SK-N-SH (cell line): ENCODE measurements around the gene DECR2. TPM values are rescaled to one million over a fixed set of nuclear protein-coding genes. Genes with fewer than 3 reads are reported as not detected.

Source experiments
- CTCF ChIA-PET: fragments of 300-600, 350-600 bp; formaldehyde crosslinking; extraction: SDS; loops from one replicate; lab custom pipeline; 2021; lab: Yijun Ruan, JAX
- POLR2A ChIA-PET: fragments of 350-600 bp; sonication (Branson Sonifier 250); formaldehyde crosslinking; extraction: SDS; loops from one replicate; lab custom pipeline; 2020; ENCODE audit warnings: antibody characterized with exemption, inconsistent platforms; lab: Yijun Ruan, JAX
- DNase-seq: peaks from one replicate; pipeline ENCODE4 v3.0.0; 2012
- H2AFZ ChIP-seq: fragments of 200-600 bp; sonication (generic); 2 replicates; pipeline ENCODE4 v1.8.1; 2016; ENCODE audit warnings: antibody characterized with exemption, mild to moderate bottlenecking, low read depth
- H3F3A ChIP-seq: fragments of 200-600 bp; sonication (generic); replicated peaks from 2 replicates; pipeline ENCODE3; 2016; ENCODE audit warnings: antibody characterized with exemption, mild to moderate bottlenecking; ENCODE audit not compliant: insufficient read depth
- H3K27ac ChIP-seq, 2 experiments: fragments of 200-500 bp in 1 of 2; fragments of 200-600 bp in 1 of 2; sonication (Bioruptor generic) in 1 of 2; sonication (generic), shearing (Covaris generic) in 1 of 2; 2 replicates each; pipeline versions ENCODE4 v1.5.1 to v1.6.1; 2014 to 2016; ENCODE audit warnings: low read depth in 2 of 2, inconsistent platforms in 1 of 2, low read length in 1 of 2, mild to moderate bottlenecking in 1 of 2, mixed read lengths in 1 of 2
- H3K27me3 ChIP-seq: fragments of 200-600 bp; sonication (generic), shearing (Covaris generic); 2 replicates; pipeline ENCODE4 v1.6.1; 2016; ENCODE audit warnings: mixed run types; ENCODE audit not compliant: insufficient read depth
- H3K36me3 ChIP-seq, 2 experiments: fragments of 200-500 bp in 1 of 2; fragments of 200-600 bp in 1 of 2; sonication (Bioruptor generic) in 1 of 2; sonication (generic) in 1 of 2; replicated peaks in 1 of 2; 2 replicates each; pipeline versions ENCODE3 to v1.5.1; 2014 to 2016; ENCODE audit warnings: low read length in 1 of 2, mild to moderate bottlenecking in 1 of 2; ENCODE audit not compliant: insufficient read depth in 2 of 2, control insufficient read depth in 1 of 2
- H3K4me1 ChIP-seq, 2 experiments: fragments of 200-500 bp in 1 of 2; fragments of 200-600 bp in 1 of 2; sonication (Bioruptor generic) in 1 of 2; sonication (generic), shearing (Covaris generic) in 1 of 2; 2 replicates each; pipeline versions ENCODE4 v1.5.1 to v1.6.1; 2014 to 2016; ENCODE audit warnings: low read depth in 1 of 2, low read length in 1 of 2, mixed run types in 1 of 2; ENCODE audit not compliant: insufficient read depth in 2 of 2, control insufficient read depth in 1 of 2
- H3K4me2 ChIP-seq: fragments of 200-600 bp; sonication (generic), shearing (Covaris generic); 2 replicates; pipeline ENCODE4 v1.6.1; 2017; ENCODE audit warnings: mixed run types
- H3K4me3 ChIP-seq, 2 experiments: fragments of 200-500 bp in 1 of 2; fragments of 200-600 bp in 1 of 2; sonication (Bioruptor generic) in 1 of 2; sonication (generic), shearing (Covaris generic) in 1 of 2; 2 replicates each; pipeline versions ENCODE4 v1.5.1 to v1.8.1; 2014 to 2016; ENCODE audit warnings: low read depth in 2 of 2, inconsistent platforms in 1 of 2, low read length in 1 of 2, mild to moderate bottlenecking in 1 of 2, mixed read lengths in 1 of 2, moderate library complexity in 1 of 2
- H3K79me2 ChIP-seq: fragments of 200-600 bp; sonication (generic); 2 replicates; pipeline ENCODE4 v1.8.1; 2017; ENCODE audit warnings: mild to moderate bottlenecking; ENCODE audit not compliant: insufficient read depth
- H3K9ac ChIP-seq: fragments of 200-600 bp; sonication (generic); 2 replicates; pipeline ENCODE4 v1.6.1; 2017; ENCODE audit warnings: mixed run types
- H3K9me2 ChIP-seq: fragments of 200-600 bp; sonication (generic); 2 replicates; pipeline ENCODE4 v1.6.1; 2017; ENCODE audit warnings: mixed run types
- H3K9me3 ChIP-seq: fragments of 200-600 bp; sonication (generic); 2 replicates; pipeline ENCODE4 v1.6.1; 2017; ENCODE audit warnings: mixed run types, mild to moderate bottlenecking, moderate library complexity
- H4K20me1 ChIP-seq: fragments of 200-600 bp; sonication (generic); 2 replicates; pipeline ENCODE4 v1.6.1; 2017; ENCODE audit warnings: mild to moderate bottlenecking, mixed run types; ENCODE audit not compliant: insufficient read depth
- CHD2 ChIP-seq: fragments of 150-350 bp; IDR thresholded peaks from 2 replicates; pipeline ENCODE4 v1.6.1; 2018; ENCODE audit warnings: low read length; ENCODE audit not compliant: partially characterized antibody
- CTCF ChIP-seq: fragments of 200-600 bp; sonication (generic); IDR thresholded peaks from 2 replicates; pipeline ENCODE4 v1.6.1; 2017; ENCODE audit warnings: antibody characterized with exemption, mild to moderate bottlenecking, moderate library complexity
- FOSL2 ChIP-seq: IDR thresholded peaks from 2 replicates; pipeline ENCODE4 v1.4.0; 2012; ENCODE audit warnings: low read depth, mild to moderate bottlenecking, moderate library complexity, borderline replicate concordance
- FOXJ3 ChIP-seq: sonication (generic); formaldehyde crosslinking; IDR thresholded peaks from 2 replicates; pipeline ENCODE4 v1.5.1; 2020; ENCODE audit warnings: mild to moderate bottlenecking, missing genetic modification reagents
- FOXM1 ChIP-seq: IDR thresholded peaks from 2 replicates; pipeline ENCODE4 v1.4.0; 2012; ENCODE audit warnings: low read depth, mild to moderate bottlenecking
- GATA2 ChIP-seq: sonication (generic); formaldehyde crosslinking; IDR thresholded peaks from 2 replicates; pipeline ENCODE4 v1.5.0; 2020; ENCODE audit warnings: mild to moderate bottlenecking, missing genetic modification reagents
- IRF3 ChIP-seq: fragments of 150-350 bp; IDR thresholded peaks from 2 replicates; pipeline ENCODE4 v1.6.1; 2016; ENCODE audit warnings: mild to moderate bottlenecking, low read depth, low read length
- MAX ChIP-seq: IDR thresholded peaks from 2 replicates; pipeline ENCODE4 v1.4.0; 2012; ENCODE audit warnings: low read depth
- MEF2A ChIP-seq: IDR thresholded peaks from 2 replicates; pipeline ENCODE4 v1.4.0; 2012; ENCODE audit warnings: low read depth, borderline replicate concordance
- NRF1 ChIP-seq: IDR thresholded peaks from 2 replicates; pipeline ENCODE4 v1.6.1; 2012; ENCODE audit warnings: low read depth, mild to moderate bottlenecking, low read length
- SIN3A ChIP-seq: IDR thresholded peaks from 2 replicates; pipeline ENCODE4 v1.6.1; 2012; ENCODE audit warnings: low read depth, mild to moderate bottlenecking, low read length, moderate library complexity, borderline replicate concordance
- SMC3 ChIP-seq: IDR thresholded peaks from 2 replicates; pipeline ENCODE4 v1.6.1; 2012; ENCODE audit warnings: low read depth, low read length, improper control_type of control experiment
- TCF12 ChIP-seq: IDR thresholded peaks from 2 replicates; pipeline ENCODE4 v1.4.0; 2012
- TEAD4 ChIP-seq: IDR thresholded peaks from 2 replicates; pipeline ENCODE4 v1.4.0; 2012; ENCODE audit warnings: mild to moderate bottlenecking, borderline replicate concordance; ENCODE audit not compliant: insufficient read depth
- USF2 ChIP-seq: fragments of 150-350 bp; IDR thresholded peaks from 2 replicates; pipeline ENCODE4 v1.6.1; 2017; ENCODE audit warnings: antibody characterized with exemption, low read length, low read depth, borderline replicate concordance
- ZBTB33 ChIP-seq: IDR thresholded peaks from 2 replicates; pipeline ENCODE4 v1.4.0; 2012; ENCODE audit warnings: low read depth, borderline replicate concordance
- WGBS: methylation state at CpG from one replicate; pipeline ENCODE4 v1.1.6; 2017; ENCODE audit warnings: low lambda C conversion rate; 5-methylcytosine and 5-hydroxymethylcytosine counted together
- polyA plus RNA-seq, 3 experiments: library from polyadenylated mRNA; depleted of rRNA; stranded (reverse); fragments of >200 nt; gene quantifications; 2 replicates each; pipeline ENCODE4 v1.2.3, GENCODE V29; 2012
- TF ChIP-seq, protein P1 (sequence below): IDR thresholded peaks from 2 replicates; pipeline ENCODE4 v1.4.0; 2012; ENCODE audit warnings: low read depth, borderline replicate concordance
- TF ChIP-seq, protein P2 (sequence below): IDR thresholded peaks from 2 replicates; pipeline ENCODE4; 2012

Gene DECR2
- polyA plus RNA-seq, 1 of the 3 experiments (the other 2 are of a cell fraction), result 53.0 TPM

- POLR2A ChIA-PET, result interaction anchor here (0.6 kb wide), 1 partner anchor 9 kb away, joined by 3 read pairs; no protein-coding TSS in a partner anchor
- Histone ChIP-seq H3F3A (no peaks in the 10 kb centered on the region), H3K4me1 (peaks cover 0 to 4% of the 10 kb centered on the region in 2 experiments; a peak in 1 of 4 replicates), H2AFZ (no peak overlapping the region), H4K20me1 (no peaks in the 10 kb centered on the region), H3K27me3 (no peaks in the 10 kb centered on the region), H3K9ac (no peak overlapping the region), H3K36me3 (no peaks in the 10 kb centered on the region), H3K4me2 (no peak overlapping the region), H3K9me3 (no peaks in the 10 kb centered on the region), H3K4me3 (no peak overlapping the region), H3K79me2 (peaks cover 2% of the 10 kb centered on the region; the same call in 1 of the 2 replicates), H3K9me2 (no peaks in the 10 kb centered on the region), H3K27ac (no peak overlapping the region)
- no peak for DNase-seq
- WGBS, result 62% methylated on average over 8 of the region's 12 CpGs
- TF ChIP-seq IRF3 (no peak), FOSL2 (no peak), MAX (no peak), TEAD4 (no peak), SIN3A (no peak), CTCF (no peak), FOXJ3 (CRISPR knock-in tag) (no peak), TCF12 (no peak), CHD2 (no peak), GATA2 (CRISPR knock-in tag) (no peak), SMC3 (no peak), FOXM1 (no peak), ZBTB33 (no peak), USF2 (no peak), NRF1 (no peak), MEF2A (no peak)
- TF ChIP-seq, protein P1, sequence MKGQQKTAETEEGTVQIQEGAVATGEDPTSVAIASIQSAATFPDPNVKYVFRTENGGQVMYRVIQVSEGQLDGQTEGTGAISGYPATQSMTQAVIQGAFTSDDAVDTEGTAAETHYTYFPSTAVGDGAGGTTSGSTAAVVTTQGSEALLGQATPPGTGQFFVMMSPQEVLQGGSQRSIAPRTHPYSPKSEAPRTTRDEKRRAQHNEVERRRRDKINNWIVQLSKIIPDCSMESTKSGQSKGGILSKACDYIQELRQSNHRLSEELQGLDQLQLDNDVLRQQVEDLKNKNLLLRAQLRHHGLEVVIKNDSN, result no peak
- TF ChIP-seq, protein P2, sequence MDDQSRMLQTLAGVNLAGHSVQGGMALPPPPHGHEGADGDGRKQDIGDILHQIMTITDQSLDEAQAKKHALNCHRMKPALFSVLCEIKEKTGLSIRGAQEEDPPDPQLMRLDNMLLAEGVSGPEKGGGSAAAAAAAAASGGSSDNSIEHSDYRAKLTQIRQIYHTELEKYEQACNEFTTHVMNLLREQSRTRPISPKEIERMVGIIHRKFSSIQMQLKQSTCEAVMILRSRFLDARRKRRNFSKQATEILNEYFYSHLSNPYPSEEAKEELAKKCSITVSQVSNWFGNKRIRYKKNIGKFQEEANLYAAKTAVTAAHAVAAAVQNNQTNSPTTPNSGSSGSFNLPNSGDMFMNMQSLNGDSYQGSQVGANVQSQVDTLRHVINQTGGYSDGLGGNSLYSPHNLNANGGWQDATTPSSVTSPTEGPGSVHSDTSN, result no peak
- CTCF ChIA-PET, result interaction anchor here (1.2 kb wide), 3 partner anchors 111 to 291 kb away, joined by 3 read pairs; partner anchors contain the start of gene HBQ1
Observed at GRCh38 chr16:356741-357140, 44.9 kb upstream of the DECR2 start.
